OCI-LY3 (cell line): ENCODE results near the gene IPO8.

Source experiments
- CTCF ChIP-seq: fragments of 200-600, 300-600 bp; sonication (generic); IDR thresholded peaks from 2 replicates; pipeline ENCODE4 v1.5.1; 2014; ENCODE audit warnings: antibody characterized with exemption, low read length, low read depth
- EZH2phosphoT487 ChIP-seq: fragments of 200-600 bp; shearing (Covaris generic); IDR thresholded peaks from 2 replicates; pipeline ENCODE4 v1.6.1; 2018; ENCODE audit warnings: antibody characterized with exemption, mixed run types, low read depth

- TF ChIP-seq CTCF (no peak), EZH2phosphoT487 (no peak)
These were observed 112.7 kb downstream of the IPO8 start for GRCh38 chr12:30582943-30583342.
